GM15510 (cell line): ENCODE data around the gene ADGRV1.

ENCODE experiments used
- POLR2A ChIP-seq: IDR thresholded peaks from 3 replicates; pipeline ENCODE4 v1.6.1; 2011; ENCODE audit warnings: borderline replicate concordance; ENCODE audit not compliant: insufficient read length; ENCODE audit errors: extremely low read depth

The ADGRV1 gene

DNA sequence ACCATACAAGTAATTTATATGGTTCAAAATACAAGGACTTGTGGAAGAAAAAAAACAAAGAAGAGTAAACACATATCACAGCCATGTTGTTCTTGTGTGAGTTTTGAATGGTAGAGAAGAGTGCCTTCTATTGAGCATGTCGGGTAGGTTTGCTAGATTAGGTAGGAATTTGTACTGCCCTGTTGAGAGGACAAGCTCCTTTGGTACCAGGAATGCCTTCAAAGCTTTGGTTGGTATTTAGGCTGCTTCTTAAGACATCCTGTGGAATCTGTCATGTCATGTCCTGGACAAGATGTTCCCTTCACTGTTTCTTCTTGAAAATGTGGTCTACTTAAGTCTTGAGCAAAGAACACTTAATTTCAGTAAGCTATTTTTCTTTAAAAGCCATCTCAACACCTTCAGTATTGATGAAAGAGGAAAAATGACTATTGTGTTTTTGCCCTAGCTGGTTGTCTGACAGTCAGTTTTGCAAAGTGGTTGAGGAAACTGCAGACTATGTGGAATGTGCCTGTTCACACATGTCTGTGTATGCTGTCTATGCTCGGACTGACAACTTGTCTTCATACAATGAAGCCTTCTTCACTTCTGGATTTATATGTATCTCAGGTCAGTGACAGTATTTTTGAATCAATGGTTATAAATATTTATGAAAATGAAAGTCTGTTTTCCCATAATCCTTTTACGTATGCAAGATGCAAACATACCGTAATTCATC lies 296.9 kb downstream of the ADGRV1 start:
- no peak for TF ChIP-seq POLR2A

DNA sequence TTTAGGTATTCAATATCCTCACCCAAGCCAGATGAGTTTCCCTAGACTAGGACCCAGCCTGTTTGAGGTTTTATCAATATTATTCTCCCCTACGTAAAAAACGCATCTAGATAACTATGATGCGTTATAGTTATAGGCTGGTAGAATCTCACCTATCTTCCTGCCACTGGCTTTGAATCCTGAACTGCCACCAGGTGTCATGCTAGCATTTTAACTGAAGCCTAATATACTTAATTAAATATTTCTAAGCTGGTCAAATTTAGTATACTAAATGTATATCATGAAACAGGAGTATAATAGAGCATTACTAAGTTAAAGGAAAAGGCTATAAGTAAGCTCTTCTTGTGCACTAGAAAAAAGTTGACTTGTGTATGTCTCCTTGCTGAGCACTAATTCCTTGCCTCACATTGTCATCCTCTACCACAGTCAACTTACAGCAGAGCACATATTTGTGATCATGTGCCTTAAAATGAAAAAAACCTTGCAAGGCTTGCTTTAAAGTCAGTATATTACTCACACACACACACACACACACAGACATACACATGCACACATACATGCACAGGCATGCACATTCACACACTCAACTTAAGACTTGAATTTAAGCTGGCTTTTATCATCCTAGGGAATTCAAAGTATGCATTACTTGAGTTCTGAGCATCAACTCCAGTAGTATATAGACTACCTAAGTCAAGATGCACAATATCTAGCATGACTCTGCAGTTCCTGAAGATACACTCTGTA lies 303.4 kb downstream of the ADGRV1 start:
- no peak for TF ChIP-seq POLR2A

DNA sequence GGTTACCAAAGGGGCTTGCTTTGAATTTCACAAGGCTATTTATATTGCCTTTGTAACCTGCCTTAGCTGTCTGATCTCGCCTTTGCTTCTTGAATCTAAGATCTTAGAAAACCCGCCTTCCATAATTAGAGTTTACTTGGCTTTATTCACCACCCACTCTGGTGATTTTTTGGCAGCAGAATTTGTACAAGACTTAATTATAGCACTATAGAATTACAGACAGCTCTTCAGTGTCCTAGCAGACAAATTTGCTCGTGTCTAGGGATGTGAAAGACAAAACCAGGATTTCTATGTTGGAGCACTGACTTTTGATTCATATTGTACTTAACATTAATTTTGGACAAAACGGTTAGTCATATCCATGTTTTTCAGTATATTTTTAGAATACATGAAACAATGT lies 306.6 kb downstream of the ADGRV1 start:
- TF ChIP-seq POLR2A: no peak

DNA sequence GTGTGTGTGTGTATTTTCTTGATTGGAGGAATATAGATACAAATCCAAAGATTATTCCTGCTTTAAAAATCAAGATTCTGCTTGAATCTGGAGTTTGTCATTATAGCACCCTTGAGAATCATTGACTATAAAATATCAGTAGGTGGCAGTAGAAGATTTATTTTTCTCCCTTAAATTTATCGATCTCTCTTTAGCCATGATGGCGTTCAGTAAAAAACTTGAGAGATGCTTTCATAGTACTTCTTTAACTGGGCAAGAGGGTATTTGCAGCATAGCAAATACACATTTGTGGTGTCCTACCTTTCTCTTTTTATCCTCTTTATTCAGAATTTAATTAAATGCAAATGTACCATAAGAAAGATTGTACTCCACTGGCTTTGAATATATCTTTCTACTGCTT lies 307.7 kb downstream of the ADGRV1 start:
- TF ChIP-seq POLR2A: no peak

DNA sequence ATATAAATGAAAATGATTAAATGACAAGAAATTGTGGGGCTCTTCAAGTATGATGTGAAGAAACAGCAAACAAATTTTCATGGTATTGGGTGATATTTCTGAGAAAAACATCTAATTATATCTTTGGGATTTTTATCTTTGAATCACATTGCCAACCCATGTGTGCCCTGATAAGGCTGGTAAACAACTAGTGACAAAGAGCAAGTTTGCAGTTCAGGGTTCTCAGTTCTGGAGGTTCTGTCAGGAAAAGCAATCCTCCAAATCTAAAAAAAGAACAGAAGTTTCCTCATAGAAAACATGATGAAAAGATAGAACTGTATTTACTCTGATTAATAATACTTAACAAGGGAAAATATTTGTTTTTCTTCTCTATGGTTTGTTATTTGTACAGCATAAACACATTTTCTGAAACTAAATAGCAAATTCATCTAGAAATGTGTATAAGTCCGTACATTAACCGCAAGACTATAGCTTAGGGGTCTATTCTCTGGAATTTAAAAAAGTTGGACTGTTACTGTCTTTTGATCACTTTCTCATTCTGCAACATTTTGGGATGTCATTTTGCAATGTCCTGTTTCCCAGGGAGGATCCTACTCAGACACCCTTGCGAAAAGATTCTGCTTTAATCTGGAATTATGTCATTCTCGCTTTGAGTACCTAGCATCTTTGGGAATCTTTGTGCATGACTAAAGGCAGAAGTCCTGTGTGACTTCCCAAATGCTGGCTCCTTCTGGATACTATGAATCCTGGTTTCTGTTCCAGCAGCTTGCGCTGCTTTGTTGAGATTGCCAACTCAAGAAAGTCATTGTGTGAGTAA lies 308.5 kb downstream of the ADGRV1 start:
- TF ChIP-seq POLR2A: no peak

DNA sequence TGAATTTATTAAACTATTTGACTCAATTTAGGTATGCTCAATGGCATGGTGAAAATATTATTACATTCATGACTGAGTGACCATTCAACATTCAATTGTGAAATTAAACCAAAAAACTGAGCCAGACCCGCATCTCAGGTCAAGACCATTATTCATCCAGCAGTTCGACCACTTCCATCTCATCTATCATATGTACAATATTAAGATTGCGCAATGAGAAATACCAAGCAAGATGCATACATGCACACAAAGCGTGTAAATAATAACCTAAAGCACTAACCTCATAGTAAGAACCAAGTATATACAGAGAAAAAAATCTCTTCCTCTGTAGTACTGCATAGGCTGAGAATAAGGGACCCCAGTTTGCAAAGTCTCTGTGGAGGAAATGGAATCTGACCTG lies 310.2 kb downstream of the ADGRV1 start:
- no peak for TF ChIP-seq POLR2A

DNA sequence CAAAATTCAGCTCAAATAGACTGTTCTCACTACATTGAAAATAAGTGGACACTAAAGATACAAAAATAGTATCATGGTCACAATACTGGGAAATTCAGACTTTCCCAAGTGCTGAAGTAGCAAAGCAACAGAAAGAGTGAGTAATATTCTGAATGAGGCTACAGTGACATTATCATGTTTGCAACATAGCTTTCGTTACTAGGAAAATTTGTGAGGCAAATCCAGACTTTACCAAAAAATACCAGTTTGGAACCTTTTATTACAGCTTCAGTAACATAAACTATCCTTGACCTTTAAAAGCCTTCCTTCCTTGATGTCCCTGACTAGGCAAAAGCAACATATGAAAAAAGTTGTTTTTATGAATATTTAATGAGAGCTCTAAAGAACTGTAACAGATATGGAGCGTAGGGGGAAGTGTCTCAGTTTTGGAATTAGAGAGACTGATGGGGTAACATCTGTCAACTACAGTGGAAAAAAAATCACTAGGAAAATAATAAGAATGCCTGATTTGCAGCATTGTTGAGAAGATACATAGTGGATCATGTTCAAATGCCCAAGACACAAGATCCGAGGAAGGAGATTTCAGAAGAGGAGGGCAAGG lies 312.9 kb downstream of the ADGRV1 start:
- TF ChIP-seq POLR2A: no peak

DNA sequence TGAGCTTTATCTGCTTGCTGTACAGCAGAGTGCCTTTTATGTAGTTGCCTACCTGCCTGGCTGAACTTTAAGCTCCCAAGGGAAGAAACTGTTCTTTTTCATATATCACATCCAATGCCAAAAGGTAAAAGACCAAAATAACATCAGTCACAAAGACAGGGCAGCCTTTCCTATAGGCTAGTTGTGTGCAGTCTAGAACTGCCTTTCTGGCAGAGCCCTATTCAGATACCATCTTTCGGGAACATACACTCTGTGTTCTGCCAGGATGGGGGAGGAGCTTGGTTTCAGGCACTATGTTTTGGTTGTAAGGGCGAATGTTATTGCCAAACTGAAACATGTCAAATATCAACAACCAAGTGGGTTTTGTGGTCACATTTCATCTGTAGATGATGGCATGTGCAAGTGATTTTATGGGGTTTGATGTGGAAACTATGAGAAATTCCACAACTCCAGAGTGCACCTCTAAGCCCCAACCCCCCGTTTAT lies 314.5 kb downstream of the ADGRV1 start:
- TF ChIP-seq POLR2A: no peak

DNA sequence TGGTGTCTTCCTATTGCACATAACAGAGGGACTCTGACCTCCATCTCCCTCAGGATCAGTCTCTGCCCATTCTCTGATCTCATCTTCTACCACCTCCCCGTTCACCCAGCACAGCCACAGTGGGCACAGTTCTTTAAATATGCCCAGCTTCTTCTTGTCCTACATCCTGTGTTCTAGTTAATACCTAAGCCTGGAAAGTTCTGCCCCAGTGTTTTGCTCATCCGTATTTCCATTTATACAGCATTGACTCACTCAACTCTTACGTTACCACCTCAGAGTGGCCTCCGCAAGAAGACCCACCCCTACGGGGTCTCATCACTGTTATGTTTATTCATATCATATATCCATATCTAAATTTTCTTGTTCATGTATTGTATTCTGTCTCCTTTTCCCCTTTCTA lies 315.5 kb downstream of the ADGRV1 start:
- no peak for TF ChIP-seq POLR2A

DNA sequence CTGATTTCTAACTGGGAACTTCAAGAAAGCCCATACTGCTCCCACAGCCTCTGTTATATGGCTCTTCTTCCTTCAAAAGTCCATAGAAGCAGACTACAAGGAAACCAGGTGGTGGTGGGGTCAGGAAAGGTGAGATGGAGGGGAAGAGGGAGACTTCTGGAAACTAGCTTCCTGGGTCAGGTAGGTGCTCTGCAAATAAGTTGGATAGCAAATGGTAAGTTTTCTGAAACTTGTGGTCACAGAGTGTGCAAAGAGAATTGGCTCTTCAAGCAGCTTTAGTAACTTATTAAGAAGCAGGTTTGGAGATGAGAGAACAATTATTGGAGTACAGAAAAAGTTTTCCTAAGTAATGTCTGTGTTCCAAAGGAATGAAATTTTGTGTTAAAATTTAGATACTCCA lies 316.9 kb downstream of the ADGRV1 start:
- no peak for TF ChIP-seq POLR2A

DNA sequence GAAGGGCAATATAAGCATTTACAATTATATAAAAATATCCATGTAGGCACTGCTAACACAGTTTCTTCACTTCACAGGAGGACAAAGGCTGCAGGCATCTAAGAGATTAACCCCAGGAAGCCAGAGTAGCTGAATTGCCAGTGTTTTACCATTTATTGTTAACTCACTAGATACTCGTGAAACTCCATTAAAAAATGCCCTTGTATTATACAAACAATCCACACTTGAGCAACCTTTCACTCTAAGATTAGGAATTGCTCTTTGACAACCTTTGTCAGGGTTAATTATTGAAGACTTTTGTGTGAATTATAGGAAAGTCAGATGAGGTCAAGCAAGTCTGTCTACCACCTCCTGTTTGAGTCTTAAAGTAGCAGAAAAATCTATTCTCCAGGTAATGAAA lies 317.8 kb downstream of the ADGRV1 start:
- TF ChIP-seq POLR2A: no peak

DNA sequence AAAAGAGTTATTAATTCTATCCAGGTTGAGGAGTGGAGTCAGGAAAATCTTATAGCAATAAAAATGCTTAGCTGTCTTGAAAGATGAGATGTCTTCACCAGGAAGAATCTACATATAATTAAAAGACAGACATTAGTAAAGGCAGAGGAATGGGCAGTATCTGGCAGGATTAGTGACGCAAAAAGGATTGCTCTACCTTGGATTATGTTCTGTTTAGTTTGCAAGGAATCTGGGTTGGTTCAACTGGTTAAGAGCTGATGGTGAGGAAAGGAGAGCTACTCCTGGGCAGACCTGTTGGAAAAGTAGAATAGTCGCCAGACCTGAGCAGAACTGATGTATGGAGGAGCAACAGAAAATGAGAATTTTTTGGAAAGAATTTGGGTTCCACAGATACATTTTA lies 318.5 kb downstream of the ADGRV1 start:
- no peak for TF ChIP-seq POLR2A

DNA sequence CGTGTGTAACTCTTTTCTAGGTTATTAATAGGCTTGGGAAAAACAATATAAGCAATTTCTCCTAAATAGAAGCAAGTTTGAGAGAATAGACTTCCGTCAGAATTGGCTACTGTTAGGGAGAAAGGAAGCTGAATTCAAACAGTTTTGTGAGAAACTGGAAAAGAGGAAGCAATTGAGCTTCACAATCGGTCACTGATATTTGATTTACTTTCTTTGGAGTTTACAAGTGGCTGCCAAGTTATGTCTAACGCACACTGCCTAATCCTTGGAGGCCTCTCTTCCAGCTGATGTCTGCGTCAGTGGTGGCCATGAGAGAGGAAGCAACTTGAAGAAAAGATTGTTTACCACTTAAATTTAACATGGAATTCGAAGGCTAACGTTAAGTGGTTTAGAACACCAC lies 319.5 kb downstream of the ADGRV1 start:
- no peak for TF ChIP-seq POLR2A

DNA sequence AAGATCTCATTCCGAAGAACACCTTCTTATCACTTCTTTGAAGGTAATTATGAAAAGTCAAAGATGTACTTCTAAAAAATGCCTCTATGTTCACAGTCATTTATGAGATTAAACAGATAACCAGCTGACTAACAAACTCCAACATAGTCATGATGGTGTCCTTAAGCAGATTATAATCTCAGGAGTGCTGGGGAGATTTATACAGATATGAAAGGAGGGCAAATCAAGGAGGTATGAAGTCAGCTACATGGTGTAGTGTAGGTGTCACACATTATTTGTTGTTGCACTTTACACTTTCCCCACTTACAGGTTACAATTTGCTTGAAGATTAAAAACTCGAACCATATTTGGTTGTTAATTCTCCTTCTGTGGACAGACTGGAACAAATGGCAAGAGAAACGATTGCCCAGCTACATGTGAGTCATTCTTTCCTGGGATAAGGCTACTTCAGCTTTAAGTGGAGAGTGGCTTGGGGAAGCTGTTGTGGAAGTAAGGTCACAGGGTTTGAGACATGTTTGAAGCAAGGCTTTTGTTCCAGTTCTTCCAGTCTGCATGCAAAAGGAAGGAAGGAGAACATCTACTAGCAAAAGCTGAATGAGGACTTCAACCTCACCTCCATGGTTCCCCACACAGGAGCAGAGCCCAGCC lies 320.1 kb downstream of the ADGRV1 start:
- TF ChIP-seq POLR2A: no peak
